HG02870 (cell line): Measurements from ENCODE around the gene NVL.
"Not testable (repeated sequence)": the region's sequence is repeated elsewhere in the genome, so short reads cannot be mapped to it uniquely, and the experiment has no call there.

ENCODE experiments used
- ATAC-seq: cut with Tn5 transposase; IDR thresholded peaks from one replicate; pipeline ENCODE4 v1.9.1; 2021; ENCODE audit warnings: mild to moderate bottlenecking, moderate library complexity; ENCODE audit not compliant: unreplicated experiment

NVL gene

GRCh38 chr1:224338150-224338838 lies 8.3 kb upstream of the NVL start:
- ATAC-seq: no peak

GRCh38 chr1:224333939-224334786 lies 4.2 kb upstream of the NVL start:
- no peak for ATAC-seq

- peak; percentile 41 for ATAC-seq
Measured at GRCh38 chr1:224333309-224333926, 3.4 kb upstream of the NVL start.

- ATAC-seq: no peak
Measured at GRCh38 chr1:224331824-224332223, 1.9 kb upstream of the NVL start.

- no peak for ATAC-seq
Measured at GRCh38 chr1:224331326-224331725, 1.4 kb upstream of the NVL start.

GRCh38 chr1:224329484-224329841 lies 509 bp downstream of the NVL start:
- ATAC-seq: no peak

- no peak for ATAC-seq
Measured at GRCh38 chr1:224328644-224329043, 1.3 kb downstream of the NVL start.

GRCh38 chr1:224325959-224326358 lies 4.0 kb downstream of the NVL start:
- ATAC-seq: no peak

- no peak for ATAC-seq
Measured at GRCh38 chr1:224321706-224322105, 8.3 kb downstream of the NVL start.

- ATAC-seq: no peak
Measured at GRCh38 chr1:224317383-224318045, 12.5 kb downstream of the NVL start.

GRCh38 chr1:224312025-224312424 lies 17.9 kb downstream of the NVL start:
- ATAC-seq: no peak

- ATAC-seq: not testable (repeated sequence)
Measured at GRCh38 chr1:224311503-224311902, 18.5 kb downstream of the NVL start.

GRCh38 chr1:224308064-224308463 lies 21.9 kb downstream of the NVL start:
- no peak for ATAC-seq

- ATAC-seq: no peak
Measured at GRCh38 chr1:224304767-224305166, 25.2 kb downstream of the NVL start.

- ATAC-seq: no peak
Measured at GRCh38 chr1:224302947-224303346, 27.0 kb downstream of the NVL start.

- no peak for ATAC-seq
Measured at GRCh38 chr1:224301391-224301790, 28.6 kb downstream of the NVL start.

GRCh38 chr1:224300346-224300745 lies 29.6 kb downstream of the NVL start:
- no peak for ATAC-seq

- ATAC-seq: no peak
Measured at GRCh38 chr1:224298346-224299330, 31.3 kb downstream of the NVL start.

GRCh38 chr1:224294775-224295174 lies 35.2 kb downstream of the NVL start:
- ATAC-seq: no peak

GRCh38 chr1:224292419-224292818 lies 37.6 kb downstream of the NVL start:
- no peak for ATAC-seq
